Fibroblast of lung (primary cell): ENCODE measurements around the gene MROH2A. TPM values are rescaled to one million over a fixed set of nuclear protein-coding genes. Genes with fewer than 3 reads are reported as not detected.

Experiments used
- DNase-seq, 2 donors: peaks; one replicate each; pipeline versions ENCODE4 v3.0.0 to v3.0.0-alpha.2; 2010; ENCODE audit warnings: low read depth in 2 of 2
- H2AFZ ChIP-seq: 2 replicates; pipeline ENCODE4 v1.5.1; 2012; ENCODE audit warnings: low read length, control low read depth, inconsistent platforms
- H3K27ac ChIP-seq: 2 replicates; pipeline ENCODE4 v1.5.1; 2011; ENCODE audit warnings: low read length, control low read depth; ENCODE audit not compliant: insufficient read depth
- H3K27me3 ChIP-seq: 2 replicates; pipeline ENCODE4 v1.5.1; 2011; ENCODE audit warnings: mild to moderate bottlenecking, low read length; ENCODE audit not compliant: control insufficient read depth, insufficient read depth
- H3K36me3 ChIP-seq: 2 replicates; pipeline ENCODE4 v1.5.1; 2011; ENCODE audit warnings: low read length; ENCODE audit not compliant: control insufficient read depth, insufficient read depth
- H3K4me1 ChIP-seq: 2 replicates; pipeline ENCODE4 v1.5.1; 2011; ENCODE audit warnings: low read length; ENCODE audit not compliant: control insufficient read depth, insufficient read depth; ENCODE audit errors: extremely low read depth
- H3K4me2 ChIP-seq: 2 replicates; pipeline ENCODE4 v1.5.1; 2011; ENCODE audit warnings: low read length, control low read depth; ENCODE audit not compliant: insufficient read depth; ENCODE audit errors: extremely low read depth
- H3K4me3 ChIP-seq, 4 experiments: fragments of 200-600 bp in 1 of 4; sonication (generic) in 1 of 4; replicated peaks in 1 of 4; 2 replicates each; pipeline ENCODE4 v1.5.1; 2011 to 2016; ENCODE audit warnings: low read length in 4 of 4, low read depth in 3 of 4, mild to moderate bottlenecking in 3 of 4, control low read depth in 2 of 4, inconsistent platforms in 1 of 4, mixed read lengths in 1 of 4; ENCODE audit not compliant: insufficient read depth in 1 of 4; ENCODE audit errors: control extremely low read depth in 1 of 4
- H3K79me2 ChIP-seq: 2 replicates; pipeline ENCODE4 v1.5.1; 2012; ENCODE audit warnings: mild to moderate bottlenecking, low read length, inconsistent platforms; ENCODE audit not compliant: control insufficient read depth, insufficient read depth
- H3K9ac ChIP-seq: 2 replicates; pipeline ENCODE4 v1.5.1; 2011; ENCODE audit warnings: mild to moderate bottlenecking, low read length, control low read depth; ENCODE audit not compliant: insufficient read depth
- H3K9me3 ChIP-seq: 2 replicates; pipeline ENCODE4 v1.5.1; 2012; ENCODE audit warnings: low read depth, low read length; ENCODE audit not compliant: control insufficient read depth, insufficient read depth
- H4K20me1 ChIP-seq: 2 replicates; pipeline ENCODE4 v1.5.1; 2011; ENCODE audit warnings: low read length; ENCODE audit not compliant: control insufficient read depth, insufficient read depth; ENCODE audit errors: extremely low read depth
- CTCF ChIP-seq, 2 donors: IDR thresholded peaks in 1 of 2; conservative IDR thresholded peaks in 1 of 2; 1 replicate in 1 of 2; 2 replicates in 1 of 2; pipeline ENCODE4 v1.5.1; 2011 to 2012; ENCODE audit warnings: low read length in 2 of 2, control low read depth in 1 of 2, inconsistent platforms in 1 of 2, low read depth in 1 of 2, mild to moderate bottlenecking in 1 of 2
- EZH2 ChIP-seq: IDR thresholded peaks from 2 replicates; pipeline ENCODE4 v1.5.1; 2012; ENCODE audit warnings: low read length, control low read depth, mild to moderate bottlenecking; ENCODE audit errors: missing control alignments
- polyA plus RNA-seq, 2 donors: library from polyadenylated mRNA; depleted of rRNA in 1 of 2; stranded (reverse) in 1 of 2; unstranded in 1 of 2; fragments of >200 nt; gene quantifications; 2 replicates each; pipeline ENCODE4 v1.2.1, GENCODE V29; 2011 to 2012; ENCODE audit warnings: missing spikeins in 1 of 2
- total RNA-seq: library from RNA; depleted of rRNA; stranded (reverse); fragments of >200 nt; gene quantifications from 2 replicates; pipeline ENCODE4 v1.2.1, GENCODE V29; 2014

Gene MROH2A
- total and polyA plus RNA-seq, 2 donors (not counting 1 experiment from before 2014, with no cell fraction given) = not detected

GRCh38 chr2:233838726-233839446 is 60.8 kb downstream of the MROH2A start:
- Histone ChIP-seq H2AFZ (no peak overlapping the region), H3K9ac (no peak overlapping the region), H4K20me1 (no peaks in the 10 kb centered on the region), H3K79me2 (peaks cover 65% of the 10 kb centered on the region), H3K36me3 (peaks cover 23% of the 10 kb centered on the region), H3K4me3 (no peak overlapping the region), H3K4me2 (no peak overlapping the region), H3K4me1 (no peaks in the 10 kb centered on the region), H3K9me3 (no peaks in the 10 kb centered on the region), H3K27ac (no peak overlapping the region), H3K27me3 (no peaks in the 10 kb centered on the region)
- no peak for TF ChIP-seq CTCF (conservative IDR thresholded peaks at IDR 0.05 in 1 of 2, IDR thresholded peaks at IDR 0.05 in 1 of 2; ENCODE audit: low read depth in 1 of 2, low read length in 2 of 2)
- no peak for TF ChIP-seq EZH2
- no peak for DNase-seq

GRCh38 chr2:233839447-233839820 is 61.3 kb downstream of the MROH2A start:
- peaks cover 23% of the 10 kb centered on the region for H3K36me3 ChIP-seq
- H3K4me3 ChIP-seq = no peak overlapping the region
- no peak overlapping the region for H2AFZ ChIP-seq
- no peak overlapping the region for H3K27ac ChIP-seq
- H3K4me1 ChIP-seq = no peaks in the 10 kb centered on the region
- H3K27me3 ChIP-seq = no peaks in the 10 kb centered on the region
- H3K9ac ChIP-seq = no peak overlapping the region
- H4K20me1 ChIP-seq = no peaks in the 10 kb centered on the region
- TF ChIP-seq CTCF (conservative IDR thresholded peaks at IDR 0.05 in 1 of 2, IDR thresholded peaks at IDR 0.05 in 1 of 2; ENCODE audit: low read depth in 1 of 2, low read length in 2 of 2) (no peak), EZH2 (no peak)
- no peak overlapping the region for H3K4me2 ChIP-seq
- peaks cover 68% of the 10 kb centered on the region for H3K79me2 ChIP-seq
- DNase-seq = no peak
- no peaks in the 10 kb centered on the region for H3K9me3 ChIP-seq

- Histone ChIP-seq H4K20me1 (no peaks in the 10 kb centered on the region), H3K9me3 (no peaks in the 10 kb centered on the region), H3K36me3 (peaks cover 22% of the 10 kb centered on the region), H3K4me1 (no peaks in the 10 kb centered on the region), H2AFZ (no peak overlapping the region), H3K27ac (no peak overlapping the region), H3K27me3 (no peaks in the 10 kb centered on the region), H3K4me3 (no peak overlapping the region), H3K4me2 (no peak overlapping the region), H3K79me2 (peaks cover 73% of the 10 kb centered on the region), H3K9ac (no peak overlapping the region)
- TF ChIP-seq EZH2 = no peak
- TF ChIP-seq CTCF (conservative IDR thresholded peaks at IDR 0.05 in 1 of 2, IDR thresholded peaks at IDR 0.05 in 1 of 2; ENCODE audit: low read depth in 1 of 2, low read length in 2 of 2) = no peak
- no peak for DNase-seq
These were observed 62.4 kb downstream of the MROH2A start for GRCh38 chr2:233840520-233840919.
